Iris pigment epithelial cell (primary cell): Measurements from ENCODE around the gene LAMA2.
"Not testable (repeated sequence)": the region's sequence is repeated elsewhere in the genome, so short reads cannot be mapped to it uniquely, and the experiment has no call there.

Source experiments
- DNase-seq: peaks from one replicate; pipeline ENCODE4 v3.0.0-alpha.2; 2011; ENCODE audit warnings: low read depth

Gene LAMA2

DNA sequence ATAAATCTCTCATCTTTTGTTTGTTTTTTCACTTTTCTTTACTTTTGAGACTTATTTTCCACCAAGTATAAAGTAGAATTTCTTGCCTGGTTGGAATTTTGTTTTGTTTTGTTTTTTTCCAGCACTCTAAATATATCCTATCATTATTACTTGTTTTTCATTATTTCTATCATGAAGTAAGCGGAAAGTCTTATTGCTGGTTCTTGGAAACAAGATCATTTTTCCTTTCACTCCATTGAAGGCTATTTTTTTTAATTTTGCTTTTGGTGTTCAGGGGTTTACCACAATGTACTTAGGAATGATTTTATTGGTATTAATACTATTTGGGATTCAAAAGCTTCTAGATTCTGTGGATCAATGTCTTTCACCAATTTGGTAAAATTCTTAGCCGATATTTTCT, 190.1 kb downstream of the LAMA2 start:
- no peak for DNase-seq

DNA sequence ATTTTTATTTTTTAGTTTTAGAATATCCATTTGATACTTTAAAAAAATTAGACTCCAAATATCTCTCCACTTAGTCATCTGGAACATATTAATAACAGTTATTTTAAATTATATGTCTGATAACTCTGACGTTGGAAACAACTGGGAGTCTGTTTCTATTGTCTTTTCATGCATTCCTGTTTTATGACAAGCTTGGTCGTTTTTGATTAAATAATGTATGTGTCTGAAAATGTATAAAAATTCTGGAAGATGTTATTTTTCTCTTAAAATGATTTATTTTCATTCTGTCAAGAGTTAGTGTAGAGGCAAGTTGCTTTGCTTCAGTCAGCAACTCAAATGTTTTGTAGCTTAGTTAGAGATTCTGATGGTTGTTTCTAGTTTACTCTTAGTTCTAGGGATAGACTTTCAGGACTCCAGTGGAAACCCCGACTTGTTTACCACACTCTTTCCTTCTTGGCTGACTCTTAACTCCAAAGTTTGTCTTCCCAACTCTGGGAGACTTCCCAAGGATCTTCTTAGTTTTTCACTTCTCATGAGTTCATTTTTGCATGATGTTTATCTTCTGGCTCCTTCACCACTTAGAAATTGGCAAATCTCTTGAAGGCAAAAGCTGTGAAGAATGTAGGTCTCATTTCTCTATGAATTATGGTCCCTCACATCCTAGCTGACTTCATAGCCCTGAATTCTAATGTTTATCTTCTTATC, 190.9 kb downstream of the LAMA2 start:
- peak; percentile 14 for DNase-seq

DNA sequence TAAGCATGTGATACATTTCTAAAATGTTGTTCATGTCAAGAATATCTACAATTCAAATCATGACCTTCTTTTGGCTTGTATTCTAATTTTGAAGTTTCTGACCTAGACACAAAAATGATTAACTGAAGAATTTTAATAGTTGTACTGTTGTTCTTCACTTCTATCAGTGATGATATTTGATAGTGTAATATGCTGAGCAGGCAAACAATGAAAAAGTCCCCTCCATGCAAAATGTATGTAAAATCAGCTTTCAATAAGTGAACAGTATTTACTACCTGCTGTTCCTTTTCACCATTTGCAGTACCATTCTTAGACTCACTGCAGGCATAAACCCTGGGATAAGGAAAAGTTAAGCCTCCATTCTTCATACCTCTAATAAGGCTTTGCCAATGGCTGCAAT, 201.5 kb downstream of the LAMA2 start:
- DNase-seq = no peak

DNA sequence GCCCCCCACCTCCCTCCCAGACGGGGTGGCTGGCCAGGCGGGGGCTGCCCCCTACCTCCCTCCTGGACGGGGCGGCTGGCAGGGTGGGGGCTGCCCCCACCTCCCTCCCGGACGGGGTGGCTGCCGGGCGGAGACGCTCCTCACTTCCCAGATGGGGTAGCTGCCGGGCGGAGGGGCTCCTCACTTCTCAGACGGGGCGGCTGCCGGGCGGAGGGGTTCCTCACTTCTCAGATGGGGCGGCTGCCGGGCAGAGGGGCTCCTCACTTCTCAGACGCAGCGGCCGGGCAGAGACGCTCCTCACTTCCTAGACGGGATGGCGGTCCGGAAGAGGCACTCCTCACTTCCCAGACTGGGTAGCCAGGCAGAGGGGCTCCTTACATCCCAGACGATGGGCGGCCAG, 205.5 kb downstream of the LAMA2 start:
- not testable (repeated sequence) for DNase-seq

DNA sequence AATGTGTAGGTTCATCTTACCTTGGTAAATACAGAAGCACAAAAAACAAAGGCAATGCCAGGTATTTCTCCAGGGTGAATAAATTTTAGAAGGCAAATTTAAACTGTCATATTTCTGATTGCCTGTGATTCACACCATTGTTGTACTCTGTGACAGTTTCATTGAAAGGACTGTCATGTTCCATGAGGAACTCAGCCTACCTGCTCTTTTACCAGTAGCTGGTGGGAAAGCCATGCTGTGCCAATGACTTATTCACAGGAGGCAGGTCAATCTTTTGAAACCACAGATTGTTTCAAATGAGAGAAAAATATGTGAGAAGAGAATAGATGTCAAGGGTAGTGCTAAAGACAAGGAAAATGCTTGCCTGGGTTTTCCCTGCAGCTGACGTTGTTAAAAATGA, 206.4 kb downstream of the LAMA2 start:
- DNase-seq = no peak

DNA sequence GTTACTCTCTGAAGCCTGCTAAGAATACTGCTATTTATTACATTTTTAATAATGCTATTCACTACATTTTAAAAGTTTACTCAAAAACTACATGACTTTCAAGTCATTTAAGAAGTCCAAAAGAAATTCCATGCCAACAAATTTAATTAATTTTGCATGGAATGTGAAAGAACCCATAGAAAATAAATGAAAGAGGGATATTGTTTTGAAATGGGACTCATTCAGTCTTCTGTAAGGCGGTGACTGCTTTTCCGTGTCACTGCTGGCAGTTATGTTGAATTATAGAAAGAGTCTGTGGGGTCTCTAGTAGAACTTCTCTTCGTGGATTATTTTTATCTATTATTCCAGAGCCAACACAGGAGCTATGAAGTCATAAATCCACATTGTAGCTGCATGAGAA, 211.2 kb downstream of the LAMA2 start:
- no peak for DNase-seq

DNA sequence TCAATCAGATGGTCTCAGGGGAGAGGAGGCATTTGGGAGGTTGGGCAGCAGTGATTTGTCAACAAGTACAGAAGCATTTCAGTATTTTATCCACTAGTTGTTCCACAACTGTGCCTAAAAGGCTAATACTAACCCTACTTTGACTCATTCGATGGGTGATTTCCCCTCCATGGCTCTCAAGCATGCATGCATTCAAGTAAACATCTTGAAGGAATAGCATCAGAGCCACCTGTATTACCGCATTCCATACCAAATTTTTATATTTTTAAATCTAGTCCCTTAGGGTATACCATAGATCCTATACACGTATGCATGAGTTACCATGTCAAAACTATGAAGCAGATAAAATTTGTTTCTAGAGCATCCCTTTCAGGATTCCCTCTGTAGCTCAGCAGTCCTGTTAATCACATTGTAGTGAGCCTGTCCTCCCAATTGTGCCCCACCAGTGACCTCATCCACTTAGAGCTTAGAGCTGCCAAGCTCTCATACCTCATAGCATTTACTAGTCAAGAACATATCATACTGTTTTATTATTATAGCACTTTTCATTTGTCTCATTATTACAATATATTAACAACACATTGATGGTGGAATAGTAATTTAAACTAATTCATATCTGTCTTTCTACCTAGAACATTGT, 213.8 kb downstream of the LAMA2 start:
- no peak for DNase-seq

DNA sequence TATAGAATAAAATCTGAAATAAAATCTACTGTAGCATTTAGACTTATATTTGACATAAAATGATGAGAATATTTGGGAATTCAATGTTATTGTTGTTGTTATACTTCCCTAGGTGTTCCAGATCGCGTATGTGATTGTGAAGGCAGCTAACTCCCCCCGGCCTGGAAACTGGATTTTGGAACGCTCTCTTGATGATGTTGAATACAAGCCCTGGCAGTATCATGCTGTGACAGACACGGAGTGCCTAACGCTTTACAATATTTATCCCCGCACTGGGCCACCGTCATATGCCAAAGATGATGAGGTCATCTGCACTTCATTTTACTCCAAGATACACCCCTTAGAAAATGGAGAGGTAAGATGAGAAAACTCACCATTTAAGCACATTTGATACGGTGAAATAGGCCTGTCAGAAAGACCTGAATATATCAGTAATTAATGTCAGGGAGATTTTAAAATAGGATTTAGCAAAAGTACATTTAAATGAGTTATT, 215.2 kb downstream of the LAMA2 start:
- no peak for DNase-seq

DNA sequence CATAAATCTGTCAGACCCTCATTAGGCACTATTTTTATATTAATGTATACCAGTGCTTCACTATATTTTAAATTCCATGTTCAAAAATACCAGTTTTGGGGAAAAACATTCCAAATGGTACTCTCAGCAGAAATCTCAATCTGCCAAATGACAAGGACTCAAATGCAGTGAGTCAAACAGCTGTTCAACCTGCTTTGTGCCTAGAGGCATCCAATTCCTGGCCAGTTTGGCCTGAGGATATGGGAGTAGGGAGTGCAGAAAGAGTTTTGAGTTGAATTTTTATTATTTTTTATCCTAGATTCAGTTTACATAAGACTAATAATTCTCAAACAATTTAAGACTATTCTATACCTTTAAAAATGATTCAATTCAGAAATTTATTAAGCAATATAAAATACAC, 216.8 kb downstream of the LAMA2 start:
- DNase-seq = no peak

DNA sequence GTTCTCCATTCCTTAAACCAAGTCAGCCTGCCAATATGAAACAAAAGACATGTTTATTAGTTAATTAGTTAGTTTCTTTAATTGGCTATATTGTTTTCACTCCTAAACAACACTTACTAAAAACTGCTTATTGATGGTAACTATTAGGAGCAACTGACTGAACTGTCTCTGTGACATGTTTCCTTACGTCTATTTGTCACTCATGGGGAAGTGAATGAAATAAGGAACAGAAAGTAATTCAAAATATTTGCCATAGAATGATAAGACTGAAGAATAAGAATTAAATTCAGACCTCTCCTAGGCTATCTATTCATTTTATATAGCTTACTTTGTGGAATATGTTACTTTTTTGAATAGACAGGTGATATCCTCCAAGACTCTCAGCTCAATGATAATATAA, 217.2 kb downstream of the LAMA2 start:
- DNase-seq = no peak

DNA sequence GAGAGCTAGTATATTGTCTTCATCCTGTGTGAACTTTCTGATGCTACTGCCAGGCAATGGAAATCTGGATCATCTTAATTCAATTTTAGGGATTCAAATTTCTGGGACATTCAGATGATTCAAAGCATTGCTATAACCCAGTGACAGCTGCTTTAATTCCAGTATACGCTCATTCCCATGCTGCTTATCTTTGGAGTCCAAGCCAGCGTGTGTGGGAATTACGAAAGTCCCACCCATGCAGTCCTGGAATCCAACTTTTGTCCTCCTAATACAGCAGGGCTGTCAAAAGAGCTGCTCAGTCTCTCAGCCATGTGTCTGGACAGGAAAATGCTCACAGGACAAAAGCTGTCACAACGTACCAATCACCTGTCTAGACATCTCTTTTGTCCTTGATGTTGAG, 219.8 kb downstream of the LAMA2 start:
- DNase-seq = peak; percentile 25

DNA sequence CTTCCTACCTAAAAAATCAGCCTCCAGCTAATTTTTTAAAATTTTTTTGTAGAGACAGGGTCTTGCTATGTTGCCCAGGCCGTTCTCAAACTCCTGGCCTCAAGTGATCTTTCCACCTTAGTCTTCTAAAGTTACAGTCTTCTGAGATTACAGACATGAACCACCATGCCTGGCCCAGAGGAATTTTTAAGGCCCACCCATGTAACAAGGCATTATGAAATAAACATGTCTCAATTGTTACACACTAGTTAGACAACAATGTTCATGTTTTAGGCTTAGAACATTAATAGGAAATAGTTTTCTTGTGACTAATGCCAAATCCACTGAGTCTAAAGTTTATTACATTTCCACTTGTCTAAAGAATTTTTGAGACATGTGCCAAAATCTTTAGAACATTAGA, 221.2 kb downstream of the LAMA2 start:
- peak; percentile 82 for DNase-seq

DNA sequence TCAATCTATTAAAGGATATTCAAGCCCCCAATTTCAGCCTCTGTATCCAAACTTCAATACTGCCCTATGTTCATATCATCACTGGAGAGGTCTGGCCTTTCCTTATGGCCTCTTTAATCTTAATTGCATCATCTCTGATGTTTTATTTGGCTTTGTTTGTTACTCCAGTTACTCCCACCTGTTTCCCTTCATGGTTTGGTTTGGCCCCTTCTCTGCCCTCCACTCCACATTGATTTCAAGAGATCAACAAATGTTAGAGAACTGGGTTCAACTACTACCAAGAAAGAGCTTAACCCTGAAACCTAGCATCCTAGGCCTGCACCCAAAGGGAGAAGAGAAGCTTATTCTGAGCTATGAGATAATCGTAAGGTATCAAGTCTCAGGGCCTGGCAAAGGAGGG, 221.6 kb downstream of the LAMA2 start:
- DNase-seq = peak; percentile 26

DNA sequence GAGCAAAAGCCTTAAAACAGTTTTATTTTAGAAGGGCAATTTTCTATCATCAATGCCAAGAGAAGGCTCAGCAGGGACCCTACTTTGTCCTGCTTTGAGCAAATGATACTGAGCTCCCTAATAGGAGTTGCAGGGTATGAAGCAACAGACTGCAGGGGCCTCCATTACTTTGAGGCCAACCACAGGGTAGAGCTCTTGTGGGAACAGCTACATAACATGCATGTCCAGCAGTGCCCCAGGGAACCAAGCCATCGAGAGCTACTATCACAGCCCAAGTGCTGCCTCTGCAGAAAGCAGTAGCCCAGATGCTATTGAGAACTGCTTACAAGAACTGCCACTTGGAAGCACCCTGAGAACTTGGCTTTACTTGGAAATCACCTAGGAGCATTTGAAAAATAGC, 222.1 kb downstream of the LAMA2 start:
- DNase-seq = peak; percentile 41

DNA sequence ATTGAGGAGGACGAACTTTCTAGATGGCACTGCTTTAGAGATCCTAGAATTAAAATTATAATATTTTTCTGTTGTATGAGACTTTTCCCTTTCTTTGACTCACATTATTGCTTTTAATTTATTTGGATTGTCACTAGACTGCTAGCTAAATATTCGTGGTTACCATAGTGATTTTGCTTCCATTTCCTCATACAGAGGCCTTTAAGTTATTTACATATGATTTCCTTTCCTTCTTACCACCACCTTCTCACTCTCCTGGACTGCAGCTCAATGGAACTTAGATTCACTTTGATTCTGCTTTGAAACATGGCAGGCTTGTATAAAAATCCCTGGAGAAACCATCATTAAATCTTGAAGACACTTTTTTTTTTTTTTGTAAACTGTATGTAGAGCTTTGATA, 222.9 kb downstream of the LAMA2 start:
- DNase-seq = no peak

DNA sequence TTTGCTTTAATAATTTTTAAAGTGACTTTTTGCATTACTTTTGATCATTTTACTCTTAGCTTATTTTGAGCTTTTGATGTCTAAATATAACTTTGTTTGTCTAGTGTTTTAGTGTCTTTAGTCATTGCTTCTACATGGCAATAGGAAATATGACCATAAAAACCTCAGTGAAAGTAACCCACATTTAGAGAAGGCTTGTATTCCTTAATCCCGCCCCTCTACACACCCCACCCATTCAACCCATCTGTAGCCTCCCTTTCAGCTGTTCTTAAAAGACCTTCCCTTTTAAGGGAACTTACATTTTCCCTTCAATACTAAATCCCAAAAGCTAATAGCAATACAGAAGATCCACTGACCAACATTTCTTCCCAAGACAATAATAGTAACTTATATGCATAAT, 225.4 kb downstream of the LAMA2 start:
- no peak for DNase-seq

DNA sequence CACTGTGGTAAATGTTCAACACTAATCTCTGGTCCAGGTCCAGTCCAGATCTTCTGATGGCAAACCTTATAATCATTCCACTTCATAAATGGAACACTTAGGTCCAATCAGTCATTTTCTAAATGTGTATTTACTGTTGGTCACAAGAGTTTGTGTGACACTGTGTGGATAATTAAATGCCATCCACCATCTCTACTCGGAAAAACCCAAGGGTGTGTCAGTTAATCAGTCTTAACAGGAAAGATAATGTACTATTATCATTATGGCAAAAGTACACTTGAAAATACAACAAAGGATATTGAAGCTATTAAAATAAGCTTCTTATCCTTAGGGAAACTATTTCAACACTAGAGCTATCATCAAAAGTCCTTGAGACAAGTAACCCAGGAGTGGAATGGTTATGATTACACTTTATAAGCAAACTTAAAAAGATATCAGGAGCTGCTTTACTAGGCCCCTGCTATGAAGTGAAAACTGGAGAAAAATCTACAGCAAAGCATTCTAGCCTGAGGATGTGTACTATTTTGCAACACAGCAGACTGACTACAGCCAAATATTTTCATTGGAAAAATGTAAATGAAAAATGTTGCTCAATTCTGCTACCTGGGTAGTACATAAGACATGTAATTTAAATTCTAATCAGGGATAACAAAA, 227.9 kb downstream of the LAMA2 start:
- DNase-seq = peak; percentile 39

DNA sequence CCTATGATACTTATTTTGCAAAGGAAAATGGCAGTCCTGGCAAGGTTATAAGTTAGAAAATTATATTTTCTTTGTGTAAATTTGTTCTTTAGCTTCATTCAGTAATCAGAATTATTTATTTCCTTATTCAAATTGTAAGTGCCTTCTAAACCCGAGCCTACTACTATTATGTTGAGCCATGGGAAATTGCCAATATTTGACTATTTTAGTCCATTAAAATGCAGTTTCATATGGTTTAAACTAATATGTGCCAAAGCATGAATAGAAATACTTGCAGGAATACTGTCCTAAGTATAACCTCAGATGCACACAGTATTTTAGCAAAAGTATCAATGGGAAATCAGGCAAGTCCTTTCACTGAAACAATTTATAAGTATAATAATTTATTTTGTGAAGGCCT, 228.4 kb downstream of the LAMA2 start:
- no peak for DNase-seq

DNA sequence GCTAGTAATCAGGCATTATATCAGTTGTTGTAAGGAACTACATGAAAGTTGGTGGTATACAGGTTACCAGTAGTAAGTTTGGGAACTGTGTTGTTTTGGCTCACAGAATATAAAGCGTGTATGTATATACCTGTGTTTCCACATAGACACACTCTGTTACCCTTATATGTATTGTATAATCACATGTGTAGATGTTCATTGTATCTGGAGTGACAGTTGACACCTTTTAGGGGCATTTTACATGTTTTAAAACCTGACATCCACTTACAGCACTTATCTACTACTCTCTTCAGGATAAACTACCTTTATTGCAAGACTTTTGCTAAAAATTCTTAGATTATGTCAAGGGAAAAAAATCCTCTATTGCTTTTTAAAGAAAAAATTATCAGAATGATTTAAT, 228.9 kb downstream of the LAMA2 start:
- no peak for DNase-seq

DNA sequence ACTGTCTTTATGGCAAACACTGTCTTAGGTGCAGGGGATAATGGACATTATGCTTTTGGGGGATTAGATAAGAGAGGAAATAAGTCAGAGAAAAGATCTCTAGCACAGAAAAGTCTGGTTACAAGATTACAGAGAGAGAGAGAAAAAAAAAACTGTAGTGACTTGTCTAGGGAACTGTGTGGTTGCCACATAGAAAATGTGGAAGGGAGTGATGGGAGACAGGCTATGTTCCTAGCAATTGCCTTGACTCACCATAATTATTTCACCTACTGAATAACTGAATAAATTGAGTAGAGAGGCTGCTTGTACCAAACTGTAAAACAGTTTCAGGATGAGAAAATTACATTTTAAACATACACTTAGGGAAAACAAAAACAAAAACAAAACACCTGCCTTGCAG, 229.7 kb downstream of the LAMA2 start:
- no peak for DNase-seq

DNA sequence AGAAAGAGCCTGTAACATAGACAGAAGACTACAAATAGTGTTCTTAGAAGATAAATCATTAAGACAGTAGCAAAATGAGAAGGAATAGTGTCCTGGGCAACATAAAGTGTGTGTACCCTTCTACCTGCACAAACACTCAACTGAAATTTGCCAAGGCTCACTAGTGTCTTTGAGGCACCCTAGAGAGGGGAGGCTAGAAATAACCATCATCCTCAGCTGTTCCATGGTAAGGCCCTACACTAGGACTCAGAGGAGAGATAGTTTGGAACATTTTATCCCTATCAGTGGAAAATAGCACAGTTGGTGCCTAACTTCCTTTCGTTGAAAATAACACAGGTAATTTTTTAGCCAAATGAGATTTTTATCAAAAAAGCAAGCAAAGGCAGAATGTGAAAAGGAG, 230.7 kb downstream of the LAMA2 start:
- DNase-seq = no peak

DNA sequence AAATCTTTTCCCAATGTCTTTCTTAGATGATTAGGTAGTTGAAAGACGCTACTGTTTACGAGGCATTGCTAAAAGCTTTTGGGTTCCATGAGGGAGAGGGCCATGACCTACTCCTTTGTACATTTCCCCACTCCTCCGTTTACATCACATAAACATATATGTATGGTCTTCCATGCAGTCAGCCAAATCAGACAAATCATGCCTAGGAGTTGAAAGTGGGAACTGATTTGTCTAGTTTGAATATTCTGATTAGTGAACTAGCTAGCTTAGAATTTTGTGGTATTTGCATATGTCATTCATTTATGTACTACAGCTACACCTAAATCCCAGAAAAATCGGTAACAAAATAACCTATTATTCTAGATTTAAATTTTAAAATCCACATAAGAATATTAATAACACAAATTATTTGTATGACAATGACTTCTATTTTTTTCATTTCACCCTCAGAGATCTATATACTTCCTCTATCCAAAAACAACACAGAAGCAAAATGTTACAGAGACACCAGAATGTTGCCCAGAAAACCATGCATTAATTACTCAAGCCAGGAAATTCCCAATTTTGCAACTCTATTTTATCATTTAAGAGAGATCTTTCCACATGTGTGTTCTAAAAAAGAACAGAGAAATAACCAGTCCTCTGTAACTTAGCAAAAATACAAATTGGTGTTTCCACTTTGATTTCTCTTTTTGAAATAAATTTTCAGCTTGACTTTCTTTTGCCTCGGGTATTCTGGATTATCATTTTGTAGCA, 231.9 kb downstream of the LAMA2 start:
- no peak for DNase-seq

DNA sequence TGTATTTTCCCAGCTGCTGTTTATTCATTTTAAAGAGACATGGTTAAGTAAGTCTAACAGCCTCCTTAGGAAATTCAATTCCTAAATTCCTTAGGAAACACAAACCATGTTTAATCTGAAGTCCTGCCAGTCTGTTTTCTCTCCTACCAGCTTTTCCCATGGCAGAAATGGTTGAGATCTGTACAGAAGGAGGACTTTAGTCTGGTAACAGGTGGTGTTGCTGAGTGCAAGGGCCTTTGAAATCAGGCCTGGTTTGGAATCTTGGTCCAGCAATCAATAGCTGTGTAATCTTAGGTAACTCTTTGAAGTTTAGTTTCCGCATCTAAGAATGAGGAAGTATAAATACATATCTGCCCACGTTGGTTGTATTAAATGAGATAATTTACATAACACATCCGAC, 232.5 kb downstream of the LAMA2 start:
- DNase-seq = no peak
